Endothelial cell of umbilical vein (primary cell): ENCODE results near the gene SH3PXD2A.

Experiments used
- EZH2 ChIP-seq: IDR thresholded peaks from 2 replicates; pipeline ENCODE4 v1.6.1; 2012; ENCODE audit warnings: borderline replicate concordance, low read depth, mild to moderate bottlenecking, moderate library complexity, low read length, inconsistent platforms; ENCODE audit not compliant: severe bottlenecking
- TF ChIP-seq, protein P1 (sequence below), 2 donors: IDR thresholded peaks; 1 replicate in 1 of 2; 2 replicates in 1 of 2; pipeline ENCODE4 v1.5.1; 2011; ENCODE audit warnings: low read length in 2 of 2, mild to moderate bottlenecking in 2 of 2, moderate library complexity in 2 of 2, control low read depth in 1 of 2, inconsistent platforms in 1 of 2, low read depth in 1 of 2; ENCODE audit not compliant: insufficient read depth in 1 of 2; ENCODE audit errors: extremely low read depth in 1 of 2

- TF ChIP-seq, protein P1, sequence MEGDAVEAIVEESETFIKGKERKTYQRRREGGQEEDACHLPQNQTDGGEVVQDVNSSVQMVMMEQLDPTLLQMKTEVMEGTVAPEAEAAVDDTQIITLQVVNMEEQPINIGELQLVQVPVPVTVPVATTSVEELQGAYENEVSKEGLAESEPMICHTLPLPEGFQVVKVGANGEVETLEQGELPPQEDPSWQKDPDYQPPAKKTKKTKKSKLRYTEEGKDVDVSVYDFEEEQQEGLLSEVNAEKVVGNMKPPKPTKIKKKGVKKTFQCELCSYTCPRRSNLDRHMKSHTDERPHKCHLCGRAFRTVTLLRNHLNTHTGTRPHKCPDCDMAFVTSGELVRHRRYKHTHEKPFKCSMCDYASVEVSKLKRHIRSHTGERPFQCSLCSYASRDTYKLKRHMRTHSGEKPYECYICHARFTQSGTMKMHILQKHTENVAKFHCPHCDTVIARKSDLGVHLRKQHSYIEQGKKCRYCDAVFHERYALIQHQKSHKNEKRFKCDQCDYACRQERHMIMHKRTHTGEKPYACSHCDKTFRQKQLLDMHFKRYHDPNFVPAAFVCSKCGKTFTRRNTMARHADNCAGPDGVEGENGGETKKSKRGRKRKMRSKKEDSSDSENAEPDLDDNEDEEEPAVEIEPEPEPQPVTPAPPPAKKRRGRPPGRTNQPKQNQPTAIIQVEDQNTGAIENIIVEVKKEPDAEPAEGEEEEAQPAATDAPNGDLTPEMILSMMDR (IDR thresholded peaks at IDR 0.05; ENCODE audit: extremely low read depth in 1 of 2, insufficient read depth in 1 of 2, low read depth in 1 of 2, low read length in 2 of 2) = no peak
- TF ChIP-seq EZH2 = no peak
Measured at GRCh38 chr10:103720964-103721335, 134.4 kb downstream of the SH3PXD2A start.
